Measurements from ENCODE around the gene SPTSSA. TPM values are rescaled to one million over a fixed set of nuclear protein-coding genes. Genes with fewer than 3 reads are reported as not detected.
A peak's percentile ranks its signal among the peaks of the same experiment; 100 is the strongest.

SPTSSA gene
- total RNA-seq, 6 donors from 2014 or later = 22.5 to 106 (median 42.1) TPM

- no peak for TF ChIP-seq POLR2AphosphoS5 (IDR thresholded peaks at IDR 0.05)
- TF ChIP-seq CTCF (IDR thresholded peaks at IDR 0.05) = no peak
- TF ChIP-seq POLR2A (IDR thresholded peaks at IDR 0.05) = no peak
- no peak for TF ChIP-seq EP300 (IDR thresholded peaks at IDR 0.05)
- WGBS, 2 donors = 92 to 93% methylated on average over 4 to 5 of the region's 5 CpGs
- Histone ChIP-seq H3K27ac (no peak overlapping the region), H3K4me1 (peaks cover 0 to 5% (median 0%) of the 10 kb centered on the region in 4 donors), H3K9me3 (no peaks in the 10 kb centered on the region), H3K27me3 (no peaks in the 10 kb centered on the region), H3K36me3 (no peaks in the 10 kb centered on the region), H3K4me3 (no peak overlapping the region)
- ATAC-seq (ENCODE audit: low FRiP score in 2 of 2) (no peak), DNase-seq (no peak)
Observed at GRCh38 chr14:34501004-34501580, 39.1 kb upstream of the SPTSSA start.

DNA sequence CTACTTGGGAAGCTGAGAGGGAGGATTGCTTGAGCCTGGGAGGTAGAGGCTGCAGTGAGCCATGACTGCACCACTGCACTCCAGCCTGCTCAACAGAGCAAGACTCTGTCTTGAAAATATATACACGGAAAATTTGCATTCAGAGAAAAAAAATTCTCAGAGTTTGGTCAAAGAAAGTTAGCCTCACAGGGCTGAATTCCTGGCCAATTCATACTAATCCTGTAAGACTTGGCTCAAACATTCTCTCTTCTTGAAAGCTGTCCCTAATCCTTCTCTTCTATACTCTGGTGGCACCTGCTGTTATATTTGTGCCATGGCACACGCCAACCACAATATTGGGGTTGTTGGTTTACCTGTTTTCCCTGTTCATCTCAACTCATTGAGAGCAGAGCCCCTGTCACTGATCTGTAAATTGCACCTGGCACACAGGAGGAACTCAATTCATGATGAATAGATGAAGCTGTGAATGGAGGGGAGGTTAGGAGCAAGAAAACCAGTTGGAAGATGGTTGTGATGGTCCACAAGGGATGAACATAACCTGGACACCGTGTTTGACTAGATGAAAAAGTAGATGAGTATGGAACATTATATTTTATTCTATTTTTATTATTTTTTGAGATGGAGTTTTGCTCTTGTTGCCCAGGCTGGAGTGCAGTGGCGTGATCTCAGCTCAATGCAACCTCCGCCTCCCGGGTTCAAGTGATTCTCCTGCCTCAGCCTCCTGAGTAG lies 36.8 kb upstream of the SPTSSA start:
- Histone ChIP-seq H3K4me3 (no peak overlapping the region), H3K36me3 (no peaks in the 10 kb centered on the region), H3K27ac (no peak overlapping the region), H3K9me3 (no peaks in the 10 kb centered on the region), H3K27me3 (no peaks in the 10 kb centered on the region), H3K4me1 (peaks cover 0 to 5% (median 0%) of the 10 kb centered on the region in 4 donors)
- WGBS, 2 donors = 89 to 90% methylated on average over 6 of the region's 6 CpGs
- ATAC-seq (ENCODE audit: low FRiP score in 2 of 2) = peak in 1 of 2 donors; percentile 57
- DNase-seq = no peak
- TF ChIP-seq POLR2A (IDR thresholded peaks at IDR 0.05) (no peak), CTCF (IDR thresholded peaks at IDR 0.05) (peak in 5 of 6 experiments; percentile 28 to 82 (median 75))

DNA sequence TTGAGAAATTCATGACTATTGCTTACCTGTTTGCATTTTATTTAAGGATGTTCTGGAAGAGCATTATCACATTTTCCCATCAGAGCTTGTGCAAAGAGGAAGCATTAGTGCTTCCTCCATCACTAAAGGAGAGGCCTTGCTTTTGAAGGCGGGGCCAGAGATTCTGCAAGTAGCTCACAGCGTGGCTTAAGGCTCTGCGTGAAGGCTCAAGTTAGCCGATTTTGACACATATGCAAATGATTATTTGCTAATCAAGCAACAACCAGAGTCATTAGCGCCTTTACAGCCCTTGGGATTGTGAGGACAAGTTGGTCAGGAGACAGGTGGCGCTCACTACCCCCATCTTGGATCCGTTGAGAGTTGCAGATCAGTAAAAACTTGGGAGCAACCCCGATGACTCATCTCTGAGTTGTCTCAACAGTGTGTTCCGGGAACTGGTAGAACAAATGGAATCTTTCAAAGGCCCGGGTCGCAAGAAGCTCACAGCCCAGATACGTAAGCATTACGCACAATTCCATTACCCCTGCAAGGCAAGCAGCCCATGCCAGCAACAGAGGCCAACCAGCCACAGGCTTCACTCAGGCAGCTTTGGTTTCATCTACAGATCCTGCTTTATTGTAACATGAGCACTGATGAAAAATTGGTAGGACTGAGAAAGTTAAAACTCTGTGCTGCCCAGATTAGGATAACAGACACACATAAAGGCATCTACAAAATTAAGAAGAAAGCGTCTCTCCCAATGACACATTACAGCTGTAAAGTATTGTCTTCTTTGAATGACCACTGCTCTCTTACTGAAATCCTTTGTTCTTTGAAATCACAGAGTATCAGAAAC lies 34.9 kb upstream of the SPTSSA start:
- TF ChIP-seq CTCF (IDR thresholded peaks at IDR 0.05) (no peak), EP300 (IDR thresholded peaks at IDR 0.05) (peak in 2 of 4 donors; percentile 18 to 24), POLR2AphosphoS5 (IDR thresholded peaks at IDR 0.05) (peak; percentile 45 to 71), POLR2A (IDR thresholded peaks at IDR 0.05) (peak in 1 of 4 donors; percentile 24)
- no peaks in the 10 kb centered on the region for H3K9me3 ChIP-seq
- H3K27ac ChIP-seq = peak overlapping the region; percentile 50 to 69 (median 51)
- no peaks in the 10 kb centered on the region for H3K36me3 ChIP-seq
- H3K4me3 ChIP-seq = peak overlapping the region in 1 of 4 donors; percentile 15
- WGBS, 2 donors = 63 to 70% methylated on average over 10 to 14 of the region's 14 CpGs
- peak; percentile 78 to 96 for ATAC-seq (ENCODE audit: low FRiP score in 2 of 2)
- peaks cover 0 to 5% (median 0%) of the 10 kb centered on the region in 4 donors for H3K4me1 ChIP-seq
- peak in 1 of 2 donors; percentile 57 for DNase-seq
- no peaks in the 10 kb centered on the region for H3K27me3 ChIP-seq

DNA sequence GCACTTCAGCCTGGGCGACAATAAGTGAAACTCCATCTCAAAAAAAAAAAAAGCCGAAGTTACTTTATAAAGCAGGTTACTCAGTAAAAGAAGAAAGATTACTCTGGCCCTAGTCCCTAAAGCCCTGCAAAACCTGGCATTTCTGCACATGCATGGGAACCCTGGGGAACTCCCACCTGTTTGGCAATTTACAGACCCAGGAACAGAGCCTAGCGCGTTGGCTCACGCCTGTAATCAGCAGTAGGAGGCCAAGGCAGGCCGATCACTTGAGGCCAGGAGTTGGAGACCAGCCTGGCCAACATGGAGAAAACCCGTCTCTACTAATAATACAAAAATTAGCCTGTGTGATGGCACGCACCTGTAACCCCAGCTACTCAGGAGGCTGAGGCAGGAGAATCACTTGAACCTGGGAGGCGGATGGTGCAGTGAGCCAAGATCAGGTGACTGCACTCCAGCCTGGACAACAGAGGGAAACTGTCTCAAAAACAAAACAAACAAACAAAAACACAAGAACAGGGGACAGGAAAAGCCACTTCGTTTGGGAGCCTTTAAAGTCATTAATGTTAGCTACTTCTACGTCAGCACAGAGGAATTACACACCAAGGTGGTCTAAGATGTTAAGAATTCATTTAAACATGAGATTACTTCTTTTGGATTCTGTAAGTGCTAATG lies 34.1 kb upstream of the SPTSSA start:
- peak in 1 of 2 donors; percentile 45 for ATAC-seq (ENCODE audit: low FRiP score in 2 of 2)
- no peak overlapping the region for H3K27ac ChIP-seq
- TF ChIP-seq POLR2A (IDR thresholded peaks at IDR 0.05) (no peak), CTCF (IDR thresholded peaks at IDR 0.05) (no peak), POLR2AphosphoS5 (IDR thresholded peaks at IDR 0.05) (no peak), EP300 (IDR thresholded peaks at IDR 0.05) (no peak)

More for the DNA sequence above, 34.1 kb upstream of the SPTSSA start:
- no peak for DNase-seq
- Histone ChIP-seq H3K36me3 (no peaks in the 10 kb centered on the region), H3K27me3 (no peaks in the 10 kb centered on the region), H3K4me1 (peaks cover 0 to 5% (median 0%) of the 10 kb centered on the region in 4 donors), H3K4me3 (no peak overlapping the region), H3K9me3 (no peaks in the 10 kb centered on the region)
- 85 to 89% methylated on average over 11 of the region's 11 CpGs for WGBS, 2 donors
